ENCODE data around the gene GRK1.
"Not testable (repeated sequence)": the region's sequence is repeated elsewhere in the genome, so short reads cannot be mapped to it uniquely, and the experiment has no call there.

Gene GRK1

DNA sequence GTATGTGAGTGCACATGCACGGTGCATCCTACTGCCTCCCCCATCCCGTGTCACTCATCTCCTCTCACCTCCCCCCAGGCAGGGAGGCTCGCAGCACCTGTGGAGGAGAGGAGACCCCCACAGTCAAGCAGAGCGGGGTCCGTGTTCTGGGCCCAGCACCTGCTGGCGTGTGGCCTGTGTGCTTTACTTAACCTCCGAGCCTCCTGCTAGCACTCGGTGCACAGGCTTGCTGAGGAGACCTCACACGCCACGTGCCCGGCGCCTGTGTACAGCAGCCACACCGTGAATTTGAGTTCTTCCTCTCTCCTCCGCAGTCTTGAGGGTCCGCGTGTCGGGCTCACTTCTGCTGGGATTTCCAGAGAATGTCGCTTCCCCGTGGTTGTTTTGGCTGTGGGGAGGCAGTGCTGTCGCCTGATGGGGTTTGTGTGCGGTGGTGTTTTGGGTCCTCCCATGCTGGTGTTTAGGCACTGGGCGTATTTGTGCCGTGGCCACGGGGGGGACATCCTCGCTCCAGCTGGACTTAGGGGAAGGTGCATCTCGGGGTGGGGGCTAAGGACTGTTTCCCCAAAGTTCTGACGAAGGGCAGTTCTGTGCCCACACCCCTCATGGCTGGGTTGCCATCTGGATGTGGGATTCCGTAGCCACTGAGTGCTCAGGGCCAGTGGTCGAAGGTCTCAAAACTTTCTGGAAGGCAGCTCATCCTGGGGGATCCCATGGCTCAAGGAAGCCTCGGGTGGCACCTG lies 57.2 kb downstream of the GRK1 start:
- no peak for DNase-seq (ENCODE audit: low read depth)
- TF ChIP-seq, protein P1, sequence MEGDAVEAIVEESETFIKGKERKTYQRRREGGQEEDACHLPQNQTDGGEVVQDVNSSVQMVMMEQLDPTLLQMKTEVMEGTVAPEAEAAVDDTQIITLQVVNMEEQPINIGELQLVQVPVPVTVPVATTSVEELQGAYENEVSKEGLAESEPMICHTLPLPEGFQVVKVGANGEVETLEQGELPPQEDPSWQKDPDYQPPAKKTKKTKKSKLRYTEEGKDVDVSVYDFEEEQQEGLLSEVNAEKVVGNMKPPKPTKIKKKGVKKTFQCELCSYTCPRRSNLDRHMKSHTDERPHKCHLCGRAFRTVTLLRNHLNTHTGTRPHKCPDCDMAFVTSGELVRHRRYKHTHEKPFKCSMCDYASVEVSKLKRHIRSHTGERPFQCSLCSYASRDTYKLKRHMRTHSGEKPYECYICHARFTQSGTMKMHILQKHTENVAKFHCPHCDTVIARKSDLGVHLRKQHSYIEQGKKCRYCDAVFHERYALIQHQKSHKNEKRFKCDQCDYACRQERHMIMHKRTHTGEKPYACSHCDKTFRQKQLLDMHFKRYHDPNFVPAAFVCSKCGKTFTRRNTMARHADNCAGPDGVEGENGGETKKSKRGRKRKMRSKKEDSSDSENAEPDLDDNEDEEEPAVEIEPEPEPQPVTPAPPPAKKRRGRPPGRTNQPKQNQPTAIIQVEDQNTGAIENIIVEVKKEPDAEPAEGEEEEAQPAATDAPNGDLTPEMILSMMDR (IDR thresholded peaks at IDR 0.05; ENCODE audit: control insufficient read depth, insufficient read depth, low read depth, low read length, missing control alignments) = no peak
- no peak overlapping the region for H3K4me3 ChIP-seq (ENCODE audit: control insufficient read depth, low read depth, low read length)

DNA sequence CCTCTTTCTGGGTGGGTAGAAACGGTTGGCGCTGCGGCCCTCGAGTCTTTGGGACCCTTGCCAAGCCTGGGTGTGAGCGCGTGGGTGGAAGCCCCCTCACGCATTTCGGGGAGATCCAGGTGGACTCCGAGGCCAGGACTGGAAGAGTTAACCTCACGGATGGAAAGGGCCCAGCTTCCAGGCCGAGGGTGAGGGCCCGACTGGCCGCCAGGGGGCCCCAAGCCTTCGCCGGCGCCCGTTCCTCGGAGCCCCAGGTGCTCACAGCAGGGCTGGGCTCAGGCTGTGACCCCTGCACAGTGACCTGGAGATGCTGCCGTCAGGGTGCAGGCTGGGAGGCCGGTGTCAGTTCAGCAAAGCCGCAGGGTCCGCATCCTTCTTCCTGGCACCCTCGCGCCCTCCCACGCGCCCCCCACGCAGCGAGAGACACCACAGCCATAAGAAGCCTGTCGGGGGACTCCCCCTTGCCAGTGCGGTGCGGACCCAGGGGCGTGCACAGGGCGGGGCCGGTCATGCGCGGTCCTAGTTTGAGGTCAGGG lies 57.8 kb downstream of the GRK1 start:
- TF ChIP-seq, protein P1 (IDR thresholded peaks at IDR 0.05; ENCODE audit: control insufficient read depth, insufficient read depth, low read depth, low read length, missing control alignments) = peak; percentile 89
- no peak for DNase-seq (ENCODE audit: low read depth)
- peak overlapping the region; percentile 46 for H3K4me3 ChIP-seq (ENCODE audit: control insufficient read depth, low read depth, low read length)

GRCh38 chr13:113725329-113726105 lies 58.5 kb downstream of the GRK1 start:
- not testable (repeated sequence) for H3K4me3 ChIP-seq (ENCODE audit: control insufficient read depth, low read depth, low read length); DNase-seq (ENCODE audit: low read depth)

GRCh38 chr13:113726106-113726821 lies 59.2 kb downstream of the GRK1 start:
- peak overlapping the region; percentile 17 for H3K4me3 ChIP-seq (ENCODE audit: control insufficient read depth, low read depth, low read length)
- not testable (repeated sequence) for DNase-seq (ENCODE audit: low read depth)

GRCh38 chr13:113726961-113727411 lies 60.0 kb downstream of the GRK1 start:
- no peak for DNase-seq (ENCODE audit: low read depth)

GRCh38 chr13:113728571-113729054 lies 61.6 kb downstream of the GRK1 start:
- no peak overlapping the region for H3K4me3 ChIP-seq (ENCODE audit: control insufficient read depth, low read depth, low read length)
- DNase-seq (ENCODE audit: low read depth) = no peak
- TF ChIP-seq, protein P1 (IDR thresholded peaks at IDR 0.05; ENCODE audit: control insufficient read depth, insufficient read depth, low read depth, low read length, missing control alignments) = no peak

More at GRCh38 chr13:113726961-113727411, 60.0 kb downstream of the GRK1 start:
- H3K4me3 ChIP-seq (ENCODE audit: control insufficient read depth, low read depth, low read length) = no peak overlapping the region
- TF ChIP-seq, protein P1 (IDR thresholded peaks at IDR 0.05; ENCODE audit: control insufficient read depth, insufficient read depth, low read depth, low read length, missing control alignments) = no peak

- no peak overlapping the region for H3K4me3 ChIP-seq (ENCODE audit: control insufficient read depth, low read depth, low read length)
- DNase-seq (ENCODE audit: low read depth) = no peak
These were observed 62.4 kb downstream of the GRK1 start for GRCh38 chr13:113729187-113730019.

More at GRCh38 chr13:113729187-113730019, 62.4 kb downstream of the GRK1 start:
- TF ChIP-seq, protein P1 (IDR thresholded peaks at IDR 0.05; ENCODE audit: control insufficient read depth, insufficient read depth, low read depth, low read length, missing control alignments) = no peak
